Astrocyte of the spinal cord (primary cell): ENCODE data around the gene UBL3.

Source experiments
- DNase-seq: peaks from one replicate; pipeline ENCODE4 v3.0.0; 2011; ENCODE audit warnings: low read depth, low spot score
- H3K4me3 ChIP-seq: 2 replicates; pipeline ENCODE4 v1.5.1; 2011; ENCODE audit warnings: low read depth, mild to moderate bottlenecking, low read length, moderate library complexity
- in situ Hi-C: cut with HindIII; loops from 2 replicates; pipeline ENCODE4 v1.10.0; 2017; ENCODE audit warnings: low sequenced_read_pairs
- TF ChIP-seq, protein P1 (sequence below): IDR thresholded peaks from 2 replicates; pipeline ENCODE4 v1.5.1; 2012; ENCODE audit warnings: low read depth, mild to moderate bottlenecking, low read length, inconsistent platforms

Gene UBL3

DNA sequence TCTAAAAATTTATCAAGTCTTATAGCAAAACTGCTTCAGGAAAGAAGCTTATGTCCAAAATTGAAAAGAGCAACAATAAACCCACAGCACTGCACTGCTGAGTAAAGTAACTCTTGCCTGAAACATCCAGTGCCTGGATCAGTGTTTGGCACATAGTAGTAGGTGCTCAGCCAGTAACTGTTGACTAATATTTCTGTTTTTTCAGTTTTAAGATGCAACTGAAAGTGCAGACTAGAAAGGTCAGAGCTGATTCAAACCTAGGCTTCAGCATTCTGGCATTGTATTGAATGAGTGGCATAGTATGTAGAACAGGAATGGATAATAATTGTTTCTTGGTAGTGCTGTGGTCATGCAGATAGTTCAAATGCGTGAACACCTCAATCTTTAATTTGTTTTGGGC is 67.6 kb downstream of the UBL3 start:
- DNase-seq: no peak
- TF ChIP-seq, protein P1, sequence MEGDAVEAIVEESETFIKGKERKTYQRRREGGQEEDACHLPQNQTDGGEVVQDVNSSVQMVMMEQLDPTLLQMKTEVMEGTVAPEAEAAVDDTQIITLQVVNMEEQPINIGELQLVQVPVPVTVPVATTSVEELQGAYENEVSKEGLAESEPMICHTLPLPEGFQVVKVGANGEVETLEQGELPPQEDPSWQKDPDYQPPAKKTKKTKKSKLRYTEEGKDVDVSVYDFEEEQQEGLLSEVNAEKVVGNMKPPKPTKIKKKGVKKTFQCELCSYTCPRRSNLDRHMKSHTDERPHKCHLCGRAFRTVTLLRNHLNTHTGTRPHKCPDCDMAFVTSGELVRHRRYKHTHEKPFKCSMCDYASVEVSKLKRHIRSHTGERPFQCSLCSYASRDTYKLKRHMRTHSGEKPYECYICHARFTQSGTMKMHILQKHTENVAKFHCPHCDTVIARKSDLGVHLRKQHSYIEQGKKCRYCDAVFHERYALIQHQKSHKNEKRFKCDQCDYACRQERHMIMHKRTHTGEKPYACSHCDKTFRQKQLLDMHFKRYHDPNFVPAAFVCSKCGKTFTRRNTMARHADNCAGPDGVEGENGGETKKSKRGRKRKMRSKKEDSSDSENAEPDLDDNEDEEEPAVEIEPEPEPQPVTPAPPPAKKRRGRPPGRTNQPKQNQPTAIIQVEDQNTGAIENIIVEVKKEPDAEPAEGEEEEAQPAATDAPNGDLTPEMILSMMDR: no peak
- H3K4me3 ChIP-seq: no peak overlapping the region
- in situ Hi-C loops: no loop called here

DNA sequence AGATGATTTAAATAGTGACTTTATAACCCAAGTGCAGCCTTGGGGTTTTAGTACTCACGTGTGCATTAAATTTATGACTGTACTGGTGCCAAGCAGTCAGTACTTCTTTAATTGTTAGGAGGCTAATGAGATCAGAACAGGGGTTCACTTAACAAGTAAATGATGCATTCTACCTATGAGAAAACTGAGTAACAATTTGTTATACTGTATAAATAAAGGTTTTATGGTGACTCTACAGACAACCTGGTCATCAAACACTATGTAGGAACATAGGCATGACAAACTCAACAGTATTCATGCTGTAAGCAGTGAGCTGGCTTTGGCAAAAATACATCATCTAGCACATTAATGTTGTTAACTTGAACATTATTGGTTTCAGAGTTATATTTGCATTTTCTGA is 75.6 kb downstream of the UBL3 start:
- no peak for DNase-seq
- H3K4me3 ChIP-seq: no peak overlapping the region
- in situ Hi-C loops: no loop called here
- TF ChIP-seq, protein P1: no peak

DNA sequence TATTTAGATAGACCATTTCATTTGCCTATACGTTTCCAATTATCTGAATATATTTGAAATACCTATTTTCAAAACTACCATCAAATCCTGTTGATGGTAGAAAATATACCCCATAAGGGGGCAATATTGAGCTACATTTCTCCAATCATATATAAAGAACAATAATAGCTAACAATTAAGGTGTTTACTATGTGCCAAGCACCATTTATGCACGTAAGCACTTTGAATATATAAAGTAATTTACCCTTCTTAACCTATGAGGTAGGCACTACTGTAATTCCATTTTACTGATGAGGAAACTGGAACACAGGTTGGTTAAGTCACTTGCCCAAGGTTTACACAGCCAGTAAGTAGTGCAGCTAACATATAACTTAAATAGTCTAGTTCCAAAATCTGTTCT is 79.2 kb downstream of the UBL3 start:
- H3K4me3 ChIP-seq: no peak overlapping the region
- in situ Hi-C loops: no loop called here
- DNase-seq: peak; percentile 54
- TF ChIP-seq, protein P1: peak; percentile 29

DNA sequence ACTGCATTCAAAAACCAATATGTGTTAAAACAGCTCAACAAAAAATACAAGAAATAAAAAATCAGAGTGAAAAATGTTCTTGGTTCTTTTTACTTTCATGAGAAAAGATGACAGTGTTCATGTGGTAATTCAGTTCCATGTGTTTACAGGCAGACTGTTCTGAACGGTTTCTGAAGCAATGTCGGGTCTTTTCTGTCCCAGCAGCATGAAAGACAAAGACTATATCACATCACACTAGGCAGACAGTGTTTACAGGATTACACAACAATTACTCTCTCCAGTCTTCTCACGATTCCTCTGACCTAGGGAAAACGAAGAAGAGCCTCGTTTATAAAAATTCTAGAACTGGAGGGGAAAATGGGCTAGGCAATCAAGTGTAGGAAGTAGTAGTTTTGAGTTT is 83.4 kb downstream of the UBL3 start:
- in situ Hi-C loops: no loop called here
- TF ChIP-seq, protein P1: no peak
- DNase-seq: no peak
- H3K4me3 ChIP-seq: no peak overlapping the region

DNA sequence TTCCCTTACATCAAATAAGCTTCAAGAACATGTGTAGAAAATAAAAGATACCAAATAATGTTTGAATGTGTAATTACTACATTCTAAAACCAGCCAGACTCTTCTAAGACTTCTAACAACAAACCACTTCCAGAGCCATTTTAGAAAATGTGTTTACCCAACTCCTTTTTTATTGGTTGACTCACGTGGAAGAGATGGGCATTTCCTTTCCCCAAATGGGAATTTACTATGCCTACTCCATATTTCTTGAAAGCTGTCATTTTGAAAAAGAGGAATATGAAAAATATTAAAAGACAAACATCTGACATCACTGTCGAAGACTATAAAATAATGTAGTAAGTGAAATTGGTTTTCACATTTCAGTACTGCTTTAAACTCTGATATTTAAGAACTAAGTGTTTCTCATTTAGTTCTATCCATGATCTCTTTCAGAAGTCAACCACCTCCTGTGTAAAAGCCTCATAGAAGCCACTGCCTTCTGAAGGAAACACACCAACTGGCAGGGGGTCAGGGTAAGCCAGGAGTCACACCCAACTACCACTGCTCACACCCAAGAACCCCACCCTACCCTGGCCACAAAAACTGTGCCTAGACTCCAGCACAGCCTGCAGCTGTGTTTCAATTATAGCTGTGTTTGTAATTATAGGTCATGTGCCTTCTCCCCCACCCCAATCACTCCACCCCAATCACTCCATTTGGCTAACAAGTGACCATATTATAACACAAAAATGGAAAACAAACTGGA is 86.8 kb downstream of the UBL3 start:
- no peak for DNase-seq
- TF ChIP-seq, protein P1: no peak
- in situ Hi-C loops: no loop called here
- H3K4me3 ChIP-seq: no peak overlapping the region

DNA sequence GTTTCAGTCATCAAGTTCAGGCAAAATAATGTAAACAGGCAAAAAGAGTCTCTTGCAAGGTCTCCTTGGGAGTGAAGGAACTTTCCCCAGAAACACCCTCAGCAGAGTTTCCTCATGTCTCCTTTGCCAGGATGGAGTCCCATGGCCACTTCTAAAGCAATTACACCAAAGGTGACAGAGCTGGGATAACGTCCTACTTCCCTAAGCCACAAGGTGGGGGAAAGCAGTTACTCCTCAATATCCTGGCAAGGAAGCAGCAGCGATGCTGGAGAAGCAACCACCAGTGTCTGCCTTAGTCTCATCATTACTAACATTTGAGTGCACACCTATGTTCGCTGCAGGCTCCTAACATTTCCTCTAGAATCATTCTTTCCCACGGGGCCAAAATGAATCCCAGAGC is 88.6 kb downstream of the UBL3 start:
- DNase-seq: no peak
- TF ChIP-seq, protein P1: no peak
- in situ Hi-C loops: no loop called here
- no peak overlapping the region for H3K4me3 ChIP-seq
